Measurements from ENCODE around the gene ADGRA1. TPM values are rescaled to one million over a fixed set of nuclear protein-coding genes. Genes with fewer than 3 reads are reported as not detected.

ADGRA1 gene
- total and polyA plus RNA-seq, 2 of the 13 experiments (the other 11 are each of a cell fraction or from before 2014, with no cell fraction given) = not detected

DNA sequence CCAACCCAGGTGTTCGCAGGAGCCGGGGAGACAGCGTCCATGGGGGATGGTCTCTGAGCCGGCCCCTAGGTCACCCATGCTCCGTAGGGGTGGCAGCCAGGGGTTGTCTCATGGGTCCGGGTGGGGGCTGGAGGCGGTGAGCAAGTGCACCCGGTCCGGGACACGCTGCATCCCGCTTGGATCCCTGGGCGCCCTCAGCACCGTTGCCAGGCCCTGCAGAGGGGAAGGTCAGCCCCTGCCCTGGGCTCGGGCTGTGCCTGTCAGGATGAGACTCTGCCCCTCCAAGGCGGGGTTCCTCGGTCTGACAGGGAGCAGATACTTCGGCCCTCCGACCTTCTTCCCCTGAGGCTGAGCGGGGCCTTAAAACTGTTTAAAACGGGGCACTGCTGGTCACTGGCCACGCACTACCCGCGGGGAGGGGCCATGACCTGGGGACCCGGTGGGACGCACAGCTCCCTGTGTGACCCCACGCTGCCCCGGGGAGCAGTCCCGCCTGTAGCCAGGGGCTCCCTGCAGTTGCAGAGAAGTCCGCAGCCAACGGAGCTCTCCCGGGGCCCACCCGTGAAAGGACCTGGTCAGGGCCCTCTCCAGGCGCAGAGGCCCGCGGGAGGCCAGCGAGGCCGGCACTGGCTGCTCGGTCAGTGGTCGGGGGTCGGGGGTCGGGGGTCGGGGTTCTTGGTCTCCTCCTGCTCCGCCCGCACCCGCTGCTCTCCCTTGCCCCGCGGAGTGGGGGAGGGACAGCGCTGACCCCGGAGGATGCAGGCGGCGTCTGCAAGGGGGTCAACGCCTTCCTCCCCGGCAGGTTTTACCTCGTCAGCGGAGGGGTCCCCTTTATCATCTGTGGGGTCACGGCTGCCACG, 38.9 kb downstream of the ADGRA1 start:
- WGBS (ENCODE audit: low lambda C conversion rate) = 59% methylated on average over 26 of the region's 57 CpGs
- Histone ChIP-seq H3K36me3 (replicated peaks in 1 of 2; ENCODE audit: control insufficient read depth in 1 of 2, insufficient read depth in 2 of 2, low read length in 2 of 2) (no peaks in the 10 kb centered on the region), H3K4me2 (ENCODE audit: low read depth, low read length) (no peak overlapping the region), H3K9ac (ENCODE audit: insufficient read depth, low read depth, low read length) (no peak overlapping the region), H3K4me3 (replicated peaks in 1 of 3; ENCODE audit: insufficient read depth in 1 of 3, low read depth in 2 of 3, low read length in 3 of 3) (no peak overlapping the region), H3K79me2 (ENCODE audit: insufficient read depth, low read length) (no peaks in the 10 kb centered on the region), H2AFZ (ENCODE audit: low read length) (no peak overlapping the region), H3K9me3 (ENCODE audit: low read length) (no peaks in the 10 kb centered on the region), H3K27me3 (ENCODE audit: control insufficient read depth in 1 of 2, insufficient read depth in 2 of 2, low read length in 2 of 2) (peaks cover 8 to 26% of the 10 kb centered on the region in 2 experiments; a peak in 4 of 5 replicates), H3K4me1 (ENCODE audit: insufficient read depth, low read length) (no peaks in the 10 kb centered on the region), H4K20me1 (ENCODE audit: insufficient read depth, low read length) (peaks cover 6% of the 10 kb centered on the region; the same call in 1 of the 2 replicates), H3K27ac (ENCODE audit: extremely low read length, insufficient read depth, low read length) (no peak overlapping the region)
- ChIA-PET POLR2A (no interaction called here), CTCF (ENCODE audit: low intra/inter-chr PET ratio, low total read pairs) (no interaction called here)
- intact Hi-C loops (cut with micrococcal nuclease; ENCODE audit: unreplicated experiment) = no loop called here
- in situ Hi-C loops (cut with HindIII; ENCODE audit: extremely low pct_ligation_motif_present, low pct_unique_long_range_greater_than_20kb) = loop anchor here (10.0 kb wide), 1 partner anchor 182 kb away; the partner anchor contains the start of gene CFAP46
- no TSS peak for BruUV-seq (replicated peaks)
- ATAC-seq (no peak), DNase-seq (ENCODE audit: low spot score) (no peak), FAIRE-seq (no peak)
- TF ChIP-seq ZNF766 (CRISPR knock-in tag; IDR thresholded peaks at IDR 0.05; ENCODE audit: borderline replicate concordance) (no peak), ZNF263 (CRISPR knock-in tag; IDR thresholded peaks at IDR 0.05) (no peak), HOXA7 (CRISPR knock-in tag; IDR thresholded peaks at IDR 0.05) (no peak), HDAC6 (IDR thresholded peaks at IDR 0.05; ENCODE audit: low read depth, low read length) (no peak), U2AF1 (optimal IDR thresholded peaks at IDR 0.05; ENCODE audit: low read depth, low read length) (no peak), PHF20 (CRISPR knock-in tag; IDR thresholded peaks at IDR 0.05) (no peak), PITX1 (CRISPR knock-in tag; IDR thresholded peaks at IDR 0.05) (no peak), ZNF549 (CRISPR knock-in tag; IDR thresholded peaks at IDR 0.05) (no peak), BCL6 (CRISPR knock-in tag; IDR thresholded peaks at IDR 0.05) (no peak)

Measured in HepG2 (cell line).